ENCODE measurements around the gene EXD3.

- TF ChIP-seq RREB1 (CRISPR knock-in tag; IDR thresholded peaks at IDR 0.05) (no peak), THRAP3 (IDR thresholded peaks at IDR 0.05; ENCODE audit: borderline replicate concordance) (no peak), ZNF24 (IDR thresholded peaks at IDR 0.05) (no peak), CHD2 (IDR thresholded peaks at IDR 0.05; ENCODE audit: low read depth, low read length) (no peak), CTCF (IDR thresholded peaks at IDR 0.05 in 2 of 3, conservative IDR thresholded peaks at IDR 0.05 in 1 of 3; ENCODE audit: insufficient read depth in 2 of 3, low read depth in 1 of 3, low read length in 3 of 3) (no peak), TAF15 (IDR thresholded peaks at IDR 0.05; ENCODE audit: low read depth, low read length) (no peak), RCOR1 (IDR thresholded peaks at IDR 0.05; ENCODE audit: borderline replicate concordance in 1 of 2, low read depth in 2 of 2, low read length in 2 of 2) (no peak), POLR2A (conservative IDR thresholded peaks at IDR 0.05) (no peak), BMI1 (IDR thresholded peaks at IDR 0.05; ENCODE audit: low read length) (no peak)
These were observed 57.9 kb downstream of the EXD3 start for GRCh38 chr9:137365056-137365455.
